CD8-positive, alpha-beta memory T cell (primary cell): ENCODE data around the gene UBE2G2. TPM values are rescaled to one million over a fixed set of nuclear protein-coding genes. Genes with fewer than 3 reads are reported as not detected.

Source experiments
- CTCF ChIA-PET: fragments of 350-600 bp; sonication (Branson Sonifier 250); formaldehyde crosslinking; loops from one replicate; lab custom pipeline; 2021; ENCODE audit warnings: antibody characterized with exemption; lab: Charles Lee
- POLR2A ChIA-PET: fragments of 350-600 bp; sonication (Branson Sonifier 250); formaldehyde crosslinking; loops from one replicate; lab custom pipeline; 2021; ENCODE audit warnings: antibody characterized with exemption; lab: Charles Lee
- DNase-seq, 5 donors: peaks; one replicate each; pipeline versions ENCODE4 v3.0.0 to v3.0.0-alpha.2; 2020 to 2022; ENCODE audit warnings: mixed read lengths in 1 of 5
- H3K27ac ChIP-seq: one replicate; pipeline ENCODE4 v1.7.0; 2013; ENCODE audit warnings: low read depth, mild to moderate bottlenecking, low read length, moderate library complexity
- H3K27me3 ChIP-seq: 2 replicates; pipeline ENCODE4 v1.7.0; 2013; ENCODE audit warnings: low read length, mild to moderate bottlenecking; ENCODE audit not compliant: insufficient read depth, poor library complexity, severe bottlenecking
- H3K36me3 ChIP-seq: 2 replicates; pipeline ENCODE4 v1.7.0; 2013; ENCODE audit warnings: mild to moderate bottlenecking, low read length, moderate library complexity; ENCODE audit not compliant: insufficient read depth
- H3K4me1 ChIP-seq: 2 replicates; pipeline ENCODE4 v1.7.0; 2013; ENCODE audit warnings: mild to moderate bottlenecking, low read length, moderate library complexity; ENCODE audit not compliant: insufficient read depth
- H3K4me3 ChIP-seq: 2 replicates; pipeline ENCODE4 v1.7.0; 2013; ENCODE audit warnings: mild to moderate bottlenecking, low read length
- H3K9me3 ChIP-seq: 2 replicates; pipeline ENCODE4 v1.7.0; 2013; ENCODE audit warnings: mild to moderate bottlenecking, low read length
- H3K27ac Mint-ChIP-seq, 8 donors: one replicate each; pipeline ENCODE4 v1.8.0; 2020 to 2021; ENCODE audit warnings: mixed read lengths in 8 of 8, mild to moderate bottlenecking in 6 of 8, inconsistent platforms in 3 of 8, moderate library complexity in 3 of 8
- H3K27me3 Mint-ChIP-seq, 2 donors: one replicate each; pipeline ENCODE4 v1.8.0; 2020 to 2021; ENCODE audit warnings: mixed read lengths in 2 of 2, mild to moderate bottlenecking in 1 of 2, moderate library complexity in 1 of 2
- H3K36me3 Mint-ChIP-seq, 3 donors: one replicate each; pipeline ENCODE4 v1.8.0; 2020 to 2021; ENCODE audit warnings: mixed read lengths in 3 of 3, inconsistent platforms in 1 of 3, mild to moderate bottlenecking in 1 of 3
- H3K4me1 Mint-ChIP-seq, 3 donors: one replicate each; pipeline ENCODE4 v1.8.0; 2020 to 2021; ENCODE audit warnings: mixed read lengths in 3 of 3, inconsistent platforms in 1 of 3, mild to moderate bottlenecking in 1 of 3
- H3K4me3 Mint-ChIP-seq, 7 donors: one replicate each; pipeline ENCODE4 v1.8.0; 2020 to 2021; ENCODE audit warnings: mixed read lengths in 7 of 7, mild to moderate bottlenecking in 6 of 7, moderate library complexity in 4 of 7, inconsistent platforms in 2 of 7
- H3K9me3 Mint-ChIP-seq, 5 donors: one replicate each; pipeline ENCODE4 v1.8.0; 2020 to 2022; ENCODE audit warnings: mixed read lengths in 5 of 5, mild to moderate bottlenecking in 3 of 5, moderate library complexity in 2 of 5, inconsistent platforms in 1 of 5
- polyA plus RNA-seq: library from polyadenylated mRNA; unstranded; fragments of 300-500 nt; fragmentation: Illumina TruSeq; gene quantifications from one replicate; pipeline ENCODE4 v1.2.3, GENCODE V29; 2021
- total RNA-seq, 2 experiments: library from RNA; stranded (reverse); gene quantifications; one replicate each; pipeline ENCODE4 v1.2.3, GENCODE V29; 2021

UBE2G2 gene
- total and polyA plus RNA-seq, 3 experiments from 2014 or later, result 60.1 to 116 (median 112) TPM

- H3K27me3 ChIP-seq, result no peaks in the 10 kb centered on the region
- H3K27me3 Mint-ChIP-seq, result no peaks in the 10 kb centered on the region
- no peaks in the 10 kb centered on the region for H3K9me3 Mint-ChIP-seq
- no peak for DNase-seq
- peaks cover 15 to 80% (median 27%) of the 10 kb centered on the region in 3 donors for H3K36me3 Mint-ChIP-seq
- H3K36me3 ChIP-seq, result peaks cover 39% of the 10 kb centered on the region
- no peaks in the 10 kb centered on the region for H3K4me1 ChIP-seq
- no peak overlapping the region for H3K4me3 Mint-ChIP-seq
- H3K9me3 ChIP-seq, result no peaks in the 10 kb centered on the region
- H3K4me3 ChIP-seq, result no peak overlapping the region
- peaks cover 0 to 2% (median 0%) of the 10 kb centered on the region in 3 donors for H3K4me1 Mint-ChIP-seq
- peak overlapping the region in 1 of 8 donors; percentile 54 for H3K27ac Mint-ChIP-seq
- ChIA-PET POLR2A (no interaction called here), CTCF (interaction anchor here (1.6 kb wide), 1 partner anchor 261 kb away, joined by 3 read pairs; no protein-coding TSS in a partner anchor)
- H3K27ac ChIP-seq, result no peak overlapping the region
Measured at GRCh38 chr21:44771896-44772525, 29.6 kb downstream of the UBE2G2 start.

GRCh38 chr21:44767834-44768831 lies 33.5 kb downstream of the UBE2G2 start:
- Mint-ChIP-seq H3K36me3 (peaks cover 10 to 49% (median 16%) of the 10 kb centered on the region in 3 donors), H3K27me3 (no peaks in the 10 kb centered on the region), H3K27ac (peak overlapping the region in 1 of 8 donors; percentile 6), H3K9me3 (no peaks in the 10 kb centered on the region), H3K4me1 (peaks cover 11 to 19% (median 12%) of the 10 kb centered on the region in 3 donors), H3K4me3 (no peak overlapping the region)
- Histone ChIP-seq H3K27ac (no peak overlapping the region), H3K27me3 (no peaks in the 10 kb centered on the region), H3K9me3 (no peaks in the 10 kb centered on the region), H3K4me1 (peaks cover 20% of the 10 kb centered on the region), H3K36me3 (peaks cover 22% of the 10 kb centered on the region), H3K4me3 (no peak overlapping the region)
- ChIA-PET CTCF (interaction anchor here (1.0 to 1.5 kb wide), 2 partner anchors 25 to 26 kb away, joined by 3 read pairs; no protein-coding TSS in a partner anchor), POLR2A (no interaction called here)
- DNase-seq, result no peak

DNA sequence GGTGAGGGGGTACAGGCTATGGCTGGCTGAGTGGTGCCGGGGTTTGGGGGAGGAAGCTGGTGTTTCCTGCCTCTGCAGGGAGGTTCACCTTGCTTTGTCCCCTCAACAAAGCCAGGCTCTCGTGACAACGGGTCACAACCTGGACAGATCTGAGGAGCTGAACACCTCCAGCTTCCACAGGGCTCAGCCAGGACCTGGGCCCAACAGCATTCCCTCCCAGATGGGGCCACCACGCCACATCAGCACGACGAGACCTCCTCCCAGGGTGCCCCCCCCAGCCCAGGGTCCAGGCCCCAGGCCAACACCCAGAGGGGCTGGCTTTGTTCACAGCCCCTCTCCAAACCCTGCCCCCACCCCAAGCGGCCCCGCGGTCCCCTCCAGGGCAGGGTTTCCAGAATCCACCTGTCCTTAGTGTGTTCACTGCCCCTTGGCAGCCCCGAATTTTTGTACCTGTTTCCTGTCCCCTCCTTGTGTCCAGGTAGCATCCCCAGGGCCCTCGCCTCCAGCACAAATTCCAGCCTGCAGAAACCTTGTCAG lies 34.7 kb downstream of the UBE2G2 start:
- H3K4me3 Mint-ChIP-seq, result peak overlapping the region in 2 of 7 donors; percentile 13 to 43
- ChIA-PET CTCF (interaction anchor here (1.0 to 2.9 kb wide), 2 partner anchors 25 to 257 kb away, joined by 3 to 11 read pairs; no protein-coding TSS in a partner anchor), POLR2A (no interaction called here)
- no peaks in the 10 kb centered on the region for H3K27me3 Mint-ChIP-seq
- H3K27ac ChIP-seq, result no peak overlapping the region
- peaks cover 14% of the 10 kb centered on the region for H3K36me3 ChIP-seq
- peaks cover 20% of the 10 kb centered on the region for H3K4me1 ChIP-seq
- peaks cover 0 to 36% (median 13%) of the 10 kb centered on the region in 3 donors for H3K36me3 Mint-ChIP-seq
- no peak overlapping the region for H3K4me3 ChIP-seq
- no peaks in the 10 kb centered on the region for H3K27me3 ChIP-seq
- H3K4me1 Mint-ChIP-seq, result peaks cover 11 to 19% (median 12%) of the 10 kb centered on the region in 3 donors
- peak overlapping the region in 5 of 8 donors; percentile 12 to 87 (median 66) for H3K27ac Mint-ChIP-seq
- H3K9me3 ChIP-seq, result no peaks in the 10 kb centered on the region
- peak in 1 of 5 donors; percentile 35 for DNase-seq
- no peaks in the 10 kb centered on the region for H3K9me3 Mint-ChIP-seq

DNA sequence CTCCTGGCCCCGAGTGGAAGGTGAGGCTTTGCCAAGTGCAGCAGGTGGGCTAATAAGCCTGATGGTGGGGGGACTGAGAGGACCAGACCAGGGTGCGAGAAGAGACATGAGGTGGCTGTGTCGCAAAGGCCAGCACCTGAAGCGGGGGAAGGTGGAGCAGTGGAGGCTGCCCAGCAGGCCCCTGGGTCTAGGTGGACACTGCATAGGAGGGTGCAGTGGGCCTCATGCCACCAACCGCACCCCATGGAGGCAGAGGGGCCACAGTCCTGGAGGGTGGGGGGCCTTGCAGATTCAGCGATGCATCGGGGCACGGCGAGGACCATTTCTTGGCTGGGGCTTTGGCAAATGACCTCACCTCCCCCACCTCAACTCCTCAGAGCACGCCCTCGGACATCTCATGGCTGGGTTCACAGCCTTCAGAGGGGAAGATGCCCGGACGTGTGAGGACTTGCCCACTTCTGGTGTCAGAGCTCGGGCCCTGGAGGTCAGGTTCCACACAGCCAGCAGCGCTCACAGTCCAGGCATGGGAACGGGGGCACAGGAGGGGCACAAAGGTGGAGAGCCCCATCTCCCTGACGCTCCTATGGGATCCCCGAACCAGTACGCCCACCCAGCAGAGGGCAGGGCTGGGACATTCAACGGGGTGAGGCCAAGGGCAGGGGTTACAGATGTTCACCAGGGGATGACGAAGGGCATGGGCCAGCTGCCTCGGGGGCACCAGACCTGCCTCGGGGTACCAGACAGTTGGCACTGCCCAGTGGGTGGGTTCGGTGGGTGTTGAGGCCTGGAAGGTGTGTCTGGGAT lies 35.4 kb downstream of the UBE2G2 start:
- peaks cover 20% of the 10 kb centered on the region for H3K4me1 ChIP-seq
- ChIA-PET CTCF (interaction anchor here (2.9 kb wide), 1 partner anchor 256 kb away, joined by 11 read pairs; no protein-coding TSS in a partner anchor), POLR2A (no interaction called here)
- H3K4me3 Mint-ChIP-seq, result peak overlapping the region in 5 of 7 donors; percentile 19 to 79 (median 64)
- H3K36me3 Mint-ChIP-seq, result peaks cover 0 to 30% (median 10%) of the 10 kb centered on the region in 3 donors
- H3K27ac Mint-ChIP-seq, result peak overlapping the region; percentile 75 to 97 (median 96)
- no peaks in the 10 kb centered on the region for H3K27me3 Mint-ChIP-seq
- DNase-seq, result peak in 1 of 5 donors; percentile 42
- no peaks in the 10 kb centered on the region for H3K9me3 ChIP-seq
- no peaks in the 10 kb centered on the region for H3K9me3 Mint-ChIP-seq
- H3K27me3 ChIP-seq, result no peaks in the 10 kb centered on the region
- peaks cover 11 to 22% (median 15%) of the 10 kb centered on the region in 3 donors for H3K4me1 Mint-ChIP-seq
- H3K27ac ChIP-seq, result no peak overlapping the region
- no peak overlapping the region for H3K4me3 ChIP-seq
- peaks cover 8% of the 10 kb centered on the region for H3K36me3 ChIP-seq

DNA sequence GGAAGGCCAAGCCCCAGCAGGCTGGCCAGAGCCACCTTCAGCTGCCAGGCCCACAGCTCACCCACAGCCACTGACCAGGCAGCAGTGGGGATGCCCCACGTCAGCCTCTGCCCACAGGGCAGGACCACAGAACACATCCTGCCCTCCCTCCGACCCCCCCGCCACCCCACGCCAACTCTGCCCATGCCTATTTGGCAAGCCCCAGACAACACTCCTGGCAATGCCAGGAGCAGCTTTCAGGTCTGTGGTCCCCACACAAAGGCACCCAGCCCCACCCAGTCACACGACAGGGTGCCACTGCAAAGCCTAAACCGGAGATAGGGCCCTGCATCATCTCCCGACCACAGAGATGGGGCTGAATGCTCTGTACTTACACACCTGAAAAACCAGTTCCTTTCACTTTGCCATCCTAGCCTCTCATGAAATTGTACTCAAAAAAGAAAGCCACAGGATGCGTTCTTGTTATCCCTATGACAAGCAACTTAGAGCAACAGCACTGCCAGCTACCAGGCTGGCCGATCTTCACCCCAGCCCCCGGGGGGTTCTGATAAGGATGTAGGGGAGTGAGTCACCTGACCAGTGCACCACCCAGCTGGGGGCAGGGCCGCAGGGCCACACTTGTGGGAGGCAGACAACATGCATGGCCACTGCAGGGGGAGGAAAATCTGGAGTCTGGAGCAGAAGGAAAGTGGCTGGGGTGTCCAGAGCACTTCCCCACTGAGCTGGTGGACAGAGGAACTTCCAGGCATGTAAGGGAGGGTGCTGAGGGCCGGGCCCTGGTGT lies 36.2 kb downstream of the UBE2G2 start:
- DNase-seq, result peak; percentile 16 to 80 (median 71)
- Histone ChIP-seq H3K9me3 (no peaks in the 10 kb centered on the region), H3K4me3 (no peak overlapping the region), H3K4me1 (peaks cover 20% of the 10 kb centered on the region), H3K36me3 (no peaks in the 10 kb centered on the region), H3K27ac (no peak overlapping the region), H3K27me3 (no peaks in the 10 kb centered on the region)
- peaks cover 11 to 22% (median 16%) of the 10 kb centered on the region in 3 donors for H3K4me1 Mint-ChIP-seq
- ChIA-PET CTCF (interaction anchor here (1.0 to 2.9 kb wide), 2 partner anchors 28 to 255 kb away, joined by 3 to 11 read pairs; no protein-coding TSS in a partner anchor), POLR2A (no interaction called here)
- peak overlapping the region; percentile 75 to 97 (median 96) for H3K27ac Mint-ChIP-seq
- no peaks in the 10 kb centered on the region for H3K9me3 Mint-ChIP-seq
- peaks cover 0 to 22% (median 5%) of the 10 kb centered on the region in 3 donors for H3K36me3 Mint-ChIP-seq
- H3K27me3 Mint-ChIP-seq, result no peaks in the 10 kb centered on the region
- peak overlapping the region in 6 of 7 donors; percentile 64 to 81 (median 73) for H3K4me3 Mint-ChIP-seq

DNA sequence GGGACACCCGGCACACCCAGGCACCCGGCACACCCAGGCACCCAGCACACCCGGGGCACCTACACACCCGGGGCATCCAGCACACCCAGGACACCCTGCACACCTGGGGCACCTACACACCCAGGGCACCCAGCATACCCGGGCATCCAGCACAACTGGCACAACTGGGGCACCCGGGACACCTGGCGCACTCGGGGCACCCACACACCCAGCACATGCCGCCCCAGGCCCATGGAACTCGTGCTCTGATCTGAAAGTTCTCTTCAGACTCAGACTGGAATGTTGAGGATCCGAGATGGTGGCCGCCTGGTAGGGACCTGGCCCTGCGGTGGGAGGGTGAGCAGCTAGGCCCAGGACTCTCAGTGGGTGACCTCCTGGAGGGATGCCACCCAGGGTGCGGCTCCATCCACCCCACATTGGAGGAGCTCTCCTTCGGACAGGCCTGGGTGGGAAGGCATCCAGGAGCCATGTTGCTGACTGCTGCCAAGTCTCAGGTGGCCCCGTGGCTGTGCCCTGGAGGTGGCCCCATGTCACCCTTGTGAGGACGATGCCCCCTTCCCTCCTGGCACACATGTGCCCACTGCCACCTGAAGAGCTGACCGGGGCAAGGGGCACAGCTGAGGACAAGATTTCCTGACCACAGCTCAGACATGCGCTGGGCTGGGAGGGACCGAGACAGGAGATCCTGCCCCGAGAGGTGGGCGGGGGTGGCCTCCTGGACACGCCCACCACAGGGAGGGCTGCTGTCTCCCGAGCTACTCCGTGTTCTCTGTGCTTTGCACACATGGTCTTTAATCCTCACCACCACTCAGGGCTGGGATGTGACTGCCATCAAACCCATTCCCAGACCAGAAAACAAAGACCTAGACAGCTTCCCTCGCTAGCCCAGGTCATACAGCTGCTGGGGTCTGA lies 37.0 kb downstream of the UBE2G2 start:
- Mint-ChIP-seq H3K4me3 (peak overlapping the region in 1 of 7 donors; percentile 81), H3K36me3 (peaks cover 0 to 13% (median 2%) of the 10 kb centered on the region in 3 donors), H3K27me3 (no peaks in the 10 kb centered on the region), H3K27ac (peak overlapping the region; percentile 75 to 97 (median 96)), H3K9me3 (no peaks in the 10 kb centered on the region), H3K4me1 (peaks cover 11 to 22% (median 16%) of the 10 kb centered on the region in 3 donors)
- H3K27ac ChIP-seq, result no peak overlapping the region
- no peaks in the 10 kb centered on the region for H3K9me3 ChIP-seq
- H3K4me3 ChIP-seq, result no peak overlapping the region
- no peaks in the 10 kb centered on the region for H3K27me3 ChIP-seq
- DNase-seq, result no peak
- H3K36me3 ChIP-seq, result no peaks in the 10 kb centered on the region
- CTCF ChIA-PET, result interaction anchor here (1.0 to 2.9 kb wide), 2 partner anchors 29 to 254 kb away, joined by 3 to 11 read pairs; no protein-coding TSS in a partner anchor
- POLR2A ChIA-PET, result no interaction called here
- H3K4me1 ChIP-seq, result peaks cover 20% of the 10 kb centered on the region
